Measurements from ENCODE around the gene ECEL1. TPM values are rescaled to one million over a fixed set of nuclear protein-coding genes. Genes with fewer than 3 reads are reported as not detected.

ECEL1 gene
- total and polyA plus RNA-seq, 3 experiments from 2014 or later: not detected

- ChIA-PET POLR2A (no interaction called here), CTCF (no interaction called here)
- H3K27ac Mint-ChIP-seq: no peak overlapping the region
- Histone ChIP-seq H3K27me3 (ENCODE audit: insufficient read depth, low read length, poor library complexity, severe bottlenecking) (no peaks in the 10 kb centered on the region), H3K4me1 (ENCODE audit: insufficient read depth, low read length) (no peaks in the 10 kb centered on the region), H3K27ac (ENCODE audit: low read depth, low read length) (no peak overlapping the region), H3K36me3 (ENCODE audit: insufficient read depth, low read length) (no peaks in the 10 kb centered on the region), H3K4me3 (ENCODE audit: low read length) (no peak overlapping the region), H3K9me3 (ENCODE audit: low read length) (no peaks in the 10 kb centered on the region)
- no peaks in the 10 kb centered on the region for H3K9me3 Mint-ChIP-seq
- H3K4me3 Mint-ChIP-seq: no peak overlapping the region
- peaks cover 3 to 5% (median 4%) of the 10 kb centered on the region in 3 donors for H3K4me1 Mint-ChIP-seq
- DNase-seq: peak in 1 of 5 donors; percentile 31
- H3K36me3 Mint-ChIP-seq: no peaks in the 10 kb centered on the region
- peaks cover 13 to 39% of the 10 kb centered on the region in 2 donors for H3K27me3 Mint-ChIP-seq
Observed at GRCh38 chr2:232492963-232493700, 5.5 kb upstream of the ECEL1 start.

GRCh38 chr2:232492236-232492848, 4.7 kb upstream of the ECEL1 start:
- DNase-seq: peak in 1 of 5 donors; percentile 22
- Histone ChIP-seq H3K27me3 (ENCODE audit: insufficient read depth, low read length, poor library complexity, severe bottlenecking) (no peaks in the 10 kb centered on the region), H3K27ac (ENCODE audit: low read depth, low read length) (no peak overlapping the region), H3K36me3 (ENCODE audit: insufficient read depth, low read length) (no peaks in the 10 kb centered on the region), H3K4me1 (ENCODE audit: insufficient read depth, low read length) (no peaks in the 10 kb centered on the region), H3K9me3 (ENCODE audit: low read length) (no peaks in the 10 kb centered on the region), H3K4me3 (ENCODE audit: low read length) (no peak overlapping the region)
- Mint-ChIP-seq H3K27me3 (peaks cover 15 to 40% of the 10 kb centered on the region in 2 donors), H3K4me3 (no peak overlapping the region), H3K9me3 (no peaks in the 10 kb centered on the region), H3K27ac (peak overlapping the region in 1 of 8 donors; percentile 36), H3K36me3 (no peaks in the 10 kb centered on the region), H3K4me1 (peaks cover 3 to 5% (median 4%) of the 10 kb centered on the region in 3 donors)
- POLR2A ChIA-PET: no interaction called here
- CTCF ChIA-PET: no interaction called here

DNA sequence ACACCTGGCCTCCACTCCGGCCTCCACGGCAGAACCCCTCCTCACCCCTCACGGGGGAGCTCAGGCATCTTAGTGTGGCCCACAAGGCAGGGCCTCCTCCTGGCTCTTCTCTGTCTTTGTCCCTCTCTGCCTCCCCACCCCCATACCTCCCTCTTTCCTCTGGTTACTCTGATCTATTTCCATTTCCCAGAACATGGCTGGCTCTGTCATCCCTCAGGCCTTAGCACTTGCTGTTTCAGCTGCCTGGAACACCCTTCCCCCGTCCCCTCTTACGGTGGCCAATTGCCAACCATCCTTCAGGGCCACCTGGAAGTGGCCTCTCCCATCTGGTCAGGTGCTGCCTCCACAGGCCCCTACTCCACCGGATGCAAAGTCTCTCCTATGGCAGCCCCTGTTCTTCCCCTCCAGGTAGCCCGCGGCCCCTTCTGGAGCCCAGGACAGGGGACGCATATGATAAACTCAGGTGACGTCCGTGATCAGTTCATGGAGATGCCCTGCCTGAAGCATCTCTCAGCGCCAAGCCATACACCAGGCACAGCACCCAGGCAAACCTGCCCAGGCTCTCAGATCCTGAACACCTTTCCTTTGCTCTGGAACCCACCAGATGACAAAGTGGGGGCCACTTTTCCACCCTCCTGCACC, 3.6 kb upstream of the ECEL1 start:
- ChIA-PET CTCF (no interaction called here), POLR2A (no interaction called here)
- Histone ChIP-seq H3K4me1 (ENCODE audit: insufficient read depth, low read length) (no peaks in the 10 kb centered on the region), H3K27me3 (ENCODE audit: insufficient read depth, low read length, poor library complexity, severe bottlenecking) (no peaks in the 10 kb centered on the region), H3K27ac (ENCODE audit: low read depth, low read length) (no peak overlapping the region), H3K36me3 (ENCODE audit: insufficient read depth, low read length) (no peaks in the 10 kb centered on the region), H3K4me3 (ENCODE audit: low read length) (no peak overlapping the region), H3K9me3 (ENCODE audit: low read length) (no peaks in the 10 kb centered on the region)
- H3K36me3 Mint-ChIP-seq: no peaks in the 10 kb centered on the region
- H3K4me1 Mint-ChIP-seq: peaks cover 3 to 9% (median 5%) of the 10 kb centered on the region in 3 donors
- H3K9me3 Mint-ChIP-seq: no peaks in the 10 kb centered on the region
- H3K4me3 Mint-ChIP-seq: no peak overlapping the region
- peaks cover 15 to 40% of the 10 kb centered on the region in 2 donors for H3K27me3 Mint-ChIP-seq
- H3K27ac Mint-ChIP-seq: no peak overlapping the region
- peak in 1 of 5 donors; percentile 39 for DNase-seq

DNA sequence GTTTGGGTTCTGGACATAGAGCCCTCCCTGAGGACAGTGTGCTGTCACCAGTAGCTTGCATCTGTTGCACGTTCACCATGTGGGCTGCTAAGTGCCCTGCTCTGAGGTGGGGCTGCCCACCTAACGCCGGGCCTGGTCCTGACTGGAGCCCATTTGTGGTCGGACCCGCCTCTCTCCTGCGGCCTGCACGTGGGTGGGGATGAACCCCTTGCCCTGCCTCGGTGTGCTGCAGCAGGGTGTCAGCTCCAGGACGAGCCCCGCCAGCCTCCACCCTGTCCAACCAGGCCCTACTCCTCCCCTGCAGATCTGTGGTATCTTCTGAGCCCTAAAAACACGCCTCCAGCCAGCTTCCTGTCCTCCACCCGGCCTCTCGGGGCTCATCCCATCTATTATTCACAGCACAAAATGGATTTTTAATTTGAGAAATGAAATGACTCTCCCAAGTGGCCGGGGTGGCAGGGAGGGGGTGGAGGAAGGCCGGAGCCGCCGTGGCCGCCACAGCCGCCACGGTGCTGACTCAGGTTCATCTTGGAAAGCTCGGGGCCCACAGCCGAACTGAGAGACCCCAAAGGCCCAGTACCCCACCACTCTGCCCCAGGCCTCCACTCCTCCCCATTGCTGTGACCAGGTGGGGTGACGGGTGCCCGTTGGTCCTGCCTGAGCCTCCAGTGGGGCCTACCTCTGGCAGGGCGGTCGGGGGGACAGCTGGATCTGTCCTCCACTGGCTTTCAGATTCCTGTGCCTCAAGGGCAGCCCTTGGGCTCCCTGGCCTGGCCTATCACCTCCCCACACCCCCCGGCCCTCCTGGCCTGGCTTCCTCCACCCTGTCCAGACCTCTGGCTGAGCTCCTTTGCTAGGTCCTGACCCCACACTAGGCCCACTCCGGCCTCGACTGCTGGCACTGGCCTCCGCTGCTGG, 2.8 kb upstream of the ECEL1 start:
- Mint-ChIP-seq H3K4me3 (peak overlapping the region in 1 of 7 donors; percentile 40), H3K4me1 (peaks cover 3 to 10% (median 5%) of the 10 kb centered on the region in 3 donors), H3K27me3 (peaks cover 15 to 41% of the 10 kb centered on the region in 2 donors), H3K36me3 (no peaks in the 10 kb centered on the region), H3K9me3 (no peaks in the 10 kb centered on the region), H3K27ac (no peak overlapping the region)
- no peaks in the 10 kb centered on the region for H3K4me1 ChIP-seq (ENCODE audit: insufficient read depth, low read length)
- no peak overlapping the region for H3K27ac ChIP-seq (ENCODE audit: low read depth, low read length)
- no peaks in the 10 kb centered on the region for H3K9me3 ChIP-seq (ENCODE audit: low read length)
- CTCF ChIA-PET: no interaction called here
- DNase-seq: peak in 1 of 5 donors; percentile 35
- no peaks in the 10 kb centered on the region for H3K27me3 ChIP-seq (ENCODE audit: insufficient read depth, low read length, poor library complexity, severe bottlenecking)
- H3K36me3 ChIP-seq (ENCODE audit: insufficient read depth, low read length): no peaks in the 10 kb centered on the region
- no peak overlapping the region for H3K4me3 ChIP-seq (ENCODE audit: low read length)
- POLR2A ChIA-PET: no interaction called here

DNA sequence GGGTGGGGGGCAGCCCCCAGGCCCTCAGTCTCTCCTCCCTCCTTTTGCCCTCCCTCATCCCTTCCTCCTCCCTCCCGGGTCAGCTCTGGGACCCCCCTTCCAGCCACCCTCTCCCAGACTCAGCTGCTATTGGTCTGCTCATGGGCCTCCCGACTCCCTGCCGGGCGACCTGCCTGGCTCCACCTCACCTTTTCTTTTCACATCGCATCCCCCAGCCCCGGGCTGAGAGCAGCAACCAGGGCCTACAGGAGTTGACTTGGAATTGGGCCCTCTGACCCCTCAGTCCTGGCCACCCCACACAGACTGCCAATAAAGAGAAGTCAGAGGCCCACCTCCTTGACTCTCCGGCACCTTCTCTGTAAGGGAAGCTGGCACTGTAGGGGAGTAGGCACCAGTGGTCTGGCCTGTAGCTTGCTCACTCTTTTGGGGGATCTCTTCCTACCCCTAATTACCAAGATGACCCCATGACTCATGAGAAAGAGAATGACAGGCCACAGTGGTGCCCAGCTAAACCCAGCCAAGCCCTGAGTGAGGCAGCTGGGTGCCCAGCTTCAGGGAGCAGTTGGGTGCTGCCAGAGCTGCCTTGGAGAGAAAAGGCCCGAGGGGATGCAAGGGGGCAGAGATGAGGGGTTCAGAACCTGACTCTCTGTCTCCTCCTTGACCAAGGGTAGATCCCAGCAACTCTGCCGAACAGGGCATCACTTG, 2.0 kb upstream of the ECEL1 start:
- ChIA-PET CTCF (no interaction called here), POLR2A (no interaction called here)
- Mint-ChIP-seq H3K9me3 (no peaks in the 10 kb centered on the region), H3K4me1 (peaks cover 3 to 15% (median 5%) of the 10 kb centered on the region in 3 donors), H3K27ac (peak overlapping the region in 1 of 8 donors; percentile 50), H3K4me3 (peak overlapping the region in 3 of 7 donors; percentile 23 to 40 (median 25)), H3K36me3 (no peaks in the 10 kb centered on the region), H3K27me3 (peaks cover 19 to 49% of the 10 kb centered on the region in 2 donors)
- no peak overlapping the region for H3K27ac ChIP-seq (ENCODE audit: low read depth, low read length)
- no peaks in the 10 kb centered on the region for H3K36me3 ChIP-seq (ENCODE audit: insufficient read depth, low read length)
- peak in 1 of 5 donors; percentile 39 for DNase-seq
- H3K4me1 ChIP-seq (ENCODE audit: insufficient read depth, low read length): no peaks in the 10 kb centered on the region
- no peaks in the 10 kb centered on the region for H3K9me3 ChIP-seq (ENCODE audit: low read length)
- H3K4me3 ChIP-seq (ENCODE audit: low read length): no peak overlapping the region
- H3K27me3 ChIP-seq (ENCODE audit: insufficient read depth, low read length, poor library complexity, severe bottlenecking): no peaks in the 10 kb centered on the region

DNA sequence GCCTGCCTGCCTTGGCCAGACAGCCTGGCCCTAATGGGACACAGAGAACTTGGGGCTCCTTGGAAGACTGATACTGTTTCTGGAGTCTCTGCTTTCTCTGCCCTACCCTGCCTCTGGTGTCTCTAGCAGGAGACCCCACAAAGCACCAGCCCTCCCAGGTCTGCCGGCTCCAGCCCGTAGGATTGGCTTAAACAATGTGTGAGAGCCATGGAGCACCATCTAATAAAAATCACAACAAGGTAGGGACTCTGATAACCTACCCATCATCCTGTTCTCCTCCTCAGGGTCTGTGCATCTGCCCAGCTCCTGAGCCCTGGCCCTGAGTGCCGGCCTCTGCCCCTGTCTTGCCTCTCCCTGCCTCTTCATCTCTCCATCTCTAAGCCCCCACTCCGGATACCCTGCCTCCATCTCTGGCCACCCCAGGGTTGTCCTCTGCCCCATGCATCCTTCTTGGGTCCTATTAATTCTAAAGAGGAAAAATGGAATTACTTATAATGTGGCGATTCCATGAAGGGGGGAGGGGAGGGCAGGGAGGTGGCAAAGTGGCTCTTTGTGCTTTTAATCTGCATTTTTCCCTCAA, 1.2 kb upstream of the ECEL1 start:
- DNase-seq: peak in 1 of 5 donors; percentile 32
- ChIA-PET POLR2A (no interaction called here), CTCF (no interaction called here)
- Mint-ChIP-seq H3K27ac (no peak overlapping the region), H3K27me3 (peaks cover 23 to 56% of the 10 kb centered on the region in 2 donors), H3K4me1 (peaks cover 3 to 15% (median 5%) of the 10 kb centered on the region in 3 donors), H3K4me3 (peak overlapping the region in 4 of 7 donors; percentile 15 to 65 (median 60)), H3K36me3 (no peaks in the 10 kb centered on the region), H3K9me3 (no peaks in the 10 kb centered on the region)
- H3K4me3 ChIP-seq (ENCODE audit: low read length): no peak overlapping the region
- H3K27me3 ChIP-seq (ENCODE audit: insufficient read depth, low read length, poor library complexity, severe bottlenecking): no peaks in the 10 kb centered on the region
- no peaks in the 10 kb centered on the region for H3K36me3 ChIP-seq (ENCODE audit: insufficient read depth, low read length)
- H3K4me1 ChIP-seq (ENCODE audit: insufficient read depth, low read length): no peaks in the 10 kb centered on the region
- no peaks in the 10 kb centered on the region for H3K9me3 ChIP-seq (ENCODE audit: low read length)
- H3K27ac ChIP-seq (ENCODE audit: low read depth, low read length): no peak overlapping the region

DNA sequence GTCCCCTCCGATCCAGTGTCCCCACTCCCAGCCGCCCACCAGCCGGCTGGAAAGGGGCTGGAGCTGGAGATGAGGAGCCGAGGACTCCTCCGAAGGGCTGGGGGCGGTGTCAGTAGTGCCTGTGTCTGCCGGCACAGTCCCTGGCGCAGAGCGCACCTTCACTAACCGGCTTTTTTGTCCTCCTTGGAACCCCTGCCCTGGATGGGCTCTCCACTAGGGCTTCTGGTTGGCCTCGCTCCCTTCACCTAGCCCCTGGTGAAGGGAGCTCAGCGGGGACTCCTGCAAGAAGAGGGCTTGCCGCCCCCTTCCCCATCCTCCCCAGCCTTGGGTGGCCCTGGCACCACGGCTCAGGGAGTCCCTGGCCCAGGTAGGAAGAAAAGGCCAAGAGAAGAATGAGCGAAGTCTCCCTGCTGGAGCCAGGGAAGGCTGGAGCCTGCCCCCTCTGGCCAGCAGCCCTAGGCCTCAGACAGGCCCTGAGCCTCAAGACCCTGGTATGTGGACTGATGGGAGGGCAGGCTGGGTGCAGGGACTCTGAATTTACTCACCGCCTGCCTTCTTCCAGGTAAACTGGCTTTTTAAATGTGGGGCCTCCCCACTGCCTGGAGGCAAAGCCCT, 570 bp upstream of the ECEL1 start:
- Histone ChIP-seq H3K36me3 (ENCODE audit: insufficient read depth, low read length) (no peaks in the 10 kb centered on the region), H3K4me1 (ENCODE audit: insufficient read depth, low read length) (no peaks in the 10 kb centered on the region), H3K27me3 (ENCODE audit: insufficient read depth, low read length, poor library complexity, severe bottlenecking) (no peaks in the 10 kb centered on the region), H3K27ac (ENCODE audit: low read depth, low read length) (no peak overlapping the region), H3K4me3 (ENCODE audit: low read length) (no peak overlapping the region), H3K9me3 (ENCODE audit: low read length) (no peaks in the 10 kb centered on the region)
- DNase-seq: peak in 1 of 5 donors; percentile 36
- ChIA-PET CTCF (no interaction called here), POLR2A (no interaction called here)
- Mint-ChIP-seq H3K9me3 (no peaks in the 10 kb centered on the region), H3K36me3 (no peaks in the 10 kb centered on the region), H3K4me3 (peak overlapping the region in 5 of 7 donors; percentile 15 to 74 (median 64)), H3K27me3 (peaks cover 23 to 56% of the 10 kb centered on the region in 2 donors), H3K27ac (no peak overlapping the region), H3K4me1 (peaks cover 3 to 15% (median 5%) of the 10 kb centered on the region in 3 donors)

All from CD8-positive, alpha-beta memory T cell (primary cell).